ENCODE results near the gene FXYD6. TPM values are rescaled to one million over a fixed set of nuclear protein-coding genes. Genes with fewer than 3 reads are reported as not detected.

The FXYD6 gene
- total and polyA plus RNA-seq, 9 of the 15 experiments (the other 6 are each of a cell fraction or from before 2014, with no cell fraction given): 0.07 to 0.35 TPM; not detected in 7

DNA sequence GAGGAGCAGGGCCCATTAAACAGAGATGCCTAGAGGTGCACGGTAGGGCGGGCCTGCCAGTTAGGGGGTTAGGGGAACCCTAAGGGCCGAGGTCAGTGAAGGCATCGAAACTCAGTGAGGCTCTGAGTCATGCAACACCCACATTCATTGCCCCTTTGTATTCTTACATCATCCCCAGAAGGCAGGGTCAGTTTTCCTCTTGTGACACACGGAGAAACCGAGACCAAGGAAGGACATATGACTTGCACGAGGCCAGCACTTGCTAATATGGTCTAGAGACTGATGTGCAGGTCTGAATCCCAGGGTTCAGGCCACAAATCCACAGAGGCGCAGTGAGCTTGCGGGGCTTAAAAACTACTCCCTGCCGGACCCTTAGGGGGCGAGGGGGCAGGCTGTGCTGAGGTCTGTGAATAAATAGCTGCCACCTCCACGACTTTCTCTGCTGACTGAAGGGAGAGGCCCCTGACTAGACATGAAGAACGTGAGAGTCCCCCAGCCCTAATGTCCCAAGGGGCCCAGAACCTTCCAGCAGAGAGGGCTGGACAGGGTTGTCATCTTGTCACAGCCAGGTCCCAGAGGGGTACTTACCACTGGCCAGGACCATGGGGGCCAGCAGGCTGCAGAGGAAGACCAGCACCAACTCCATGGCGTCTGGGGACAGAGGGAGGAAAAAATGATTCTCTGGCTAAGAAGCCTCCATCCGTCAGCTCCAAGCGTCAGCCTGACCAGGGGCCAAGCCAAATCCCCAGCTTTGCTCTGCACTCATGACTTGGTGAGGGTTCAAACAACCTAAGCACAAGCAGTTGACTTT lies 34.1 kb downstream of the FXYD6 start (continued):
- TF ChIP-seq, protein P1, sequence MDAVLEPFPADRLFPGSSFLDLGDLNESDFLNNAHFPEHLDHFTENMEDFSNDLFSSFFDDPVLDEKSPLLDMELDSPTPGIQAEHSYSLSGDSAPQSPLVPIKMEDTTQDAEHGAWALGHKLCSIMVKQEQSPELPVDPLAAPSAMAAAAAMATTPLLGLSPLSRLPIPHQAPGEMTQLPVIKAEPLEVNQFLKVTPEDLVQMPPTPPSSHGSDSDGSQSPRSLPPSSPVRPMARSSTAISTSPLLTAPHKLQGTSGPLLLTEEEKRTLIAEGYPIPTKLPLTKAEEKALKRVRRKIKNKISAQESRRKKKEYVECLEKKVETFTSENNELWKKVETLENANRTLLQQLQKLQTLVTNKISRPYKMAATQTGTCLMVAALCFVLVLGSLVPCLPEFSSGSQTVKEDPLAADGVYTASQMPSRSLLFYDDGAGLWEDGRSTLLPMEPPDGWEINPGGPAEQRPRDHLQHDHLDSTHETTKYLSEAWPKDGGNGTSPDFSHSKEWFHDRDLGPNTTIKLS (IDR thresholded peaks at IDR 0.05; ENCODE audit: borderline replicate concordance, low read depth): no peak
- TF ChIP-seq TCFL5 (CRISPR knock-in tag; conservative IDR thresholded peaks at IDR 0.05): no peak

DNA sequence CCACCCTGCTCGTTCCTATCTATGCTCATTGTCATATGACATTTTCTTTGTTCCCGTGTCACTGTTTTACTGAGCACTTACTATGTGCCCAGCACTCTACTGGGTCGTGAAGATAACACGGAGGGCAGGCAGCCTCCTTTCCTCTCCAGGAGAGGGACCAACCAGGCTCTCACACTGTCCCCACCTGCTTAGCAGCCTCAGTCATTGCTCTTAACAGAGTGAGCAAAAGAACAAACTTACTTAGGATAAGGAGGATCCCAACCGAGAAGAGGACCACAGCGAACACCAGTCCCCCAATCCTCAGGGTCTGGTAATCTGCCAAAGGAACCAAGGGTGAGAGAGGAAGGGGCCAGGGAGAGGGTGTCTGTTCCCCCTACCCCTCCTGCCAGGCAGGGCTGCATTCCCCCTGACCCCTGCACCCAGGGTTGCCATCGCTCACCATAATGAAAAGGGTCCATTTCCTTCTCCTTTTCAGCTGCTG lies 34.9 kb downstream of the FXYD6 start:
- peaks cover 6% of the 10 kb centered on the region; the same call in 1 of the 2 replicates for H4K20me1 ChIP-seq (replicated peaks; ENCODE audit: control insufficient read depth, insufficient read depth, low read length)
- H3K9me3 ChIP-seq (replicated peaks; ENCODE audit: control insufficient read depth, insufficient read depth, low read depth, low read length): no peaks in the 10 kb centered on the region
- in situ Hi-C loops (cut with MboI): loop anchor here (10.0 kb wide), 1 partner anchor 103 kb away; no protein-coding TSS in a partner anchor
- H3K79me2 ChIP-seq (ENCODE audit: control insufficient read depth, insufficient read depth, low read length): no peaks in the 10 kb centered on the region
- H3K27me3 ChIP-seq (ENCODE audit: control insufficient read depth in 2 of 2, insufficient read depth in 2 of 2, low read length in 2 of 2): peaks cover 15 to 58% of the 10 kb centered on the region in 2 experiments; a peak in 4 of 5 replicates
- no peak overlapping the region for H3K9ac ChIP-seq (ENCODE audit: insufficient read depth in 1 of 2, low read depth in 2 of 2, low read length in 2 of 2)
- CTCF ChIA-PET (ENCODE audit: low intra/inter-chr PET ratio): no interaction called here
- H3K4me1 ChIP-seq (replicated peaks in 1 of 2; ENCODE audit: control insufficient read depth in 2 of 2, insufficient read depth in 2 of 2, low read length in 2 of 2): no peaks in the 10 kb centered on the region; a peak in 1 of 5 replicates
- no peaks in the 10 kb centered on the region for H3K36me3 ChIP-seq (ENCODE audit: control insufficient read depth, insufficient read depth, low read length)
- POLR2A ChIA-PET: no interaction called here
- WGBS (ENCODE audit: insufficient coverage, low coverage, missing lambda C conversion rate): 3% methylated on average over 7 of the region's 7 CpGs
- ATAC-seq: no peak
- H3K9me1 ChIP-seq (ENCODE audit: control insufficient read depth, insufficient read depth, low read length): no peaks in the 10 kb centered on the region
- intact Hi-C loops (cut with micrococcal nuclease): no loop called here
- no peak overlapping the region for H2AFZ ChIP-seq (ENCODE audit: low read depth, low read length)
- FAIRE-seq: no peak
- no peak overlapping the region for H3K4me2 ChIP-seq (ENCODE audit: insufficient read depth, low read length)
- no peak overlapping the region for H3K4me3 ChIP-seq
- no TSS peak for BruUV-seq (replicated peaks)
- H3K27ac ChIP-seq (ENCODE audit: extremely low read depth, low read depth, low read length): no peak overlapping the region
- no peak for DNase-seq (ENCODE audit: extremely low read depth in 1 of 4, low spot score in 3 of 4)
- TF ChIP-seq ZNF75A (CRISPR knock-in tag; IDR thresholded peaks at IDR 0.05) (no peak), ERF (CRISPR knock-in tag; IDR thresholded peaks at IDR 0.05) (no peak), KAT2B (IDR thresholded peaks at IDR 0.05; ENCODE audit: low read depth, low read length) (no peak), TBP (optimal IDR thresholded peaks at IDR 0.05; ENCODE audit: low read depth, low read length) (no peak), ZKSCAN3 (CRISPR knock-in tag; IDR thresholded peaks at IDR 0.05) (no peak), MYBL2 (IDR thresholded peaks at IDR 0.05; ENCODE audit: low read depth) (no peak), MYBL2 (CRISPR knock-in tag; IDR thresholded peaks at IDR 0.05; ENCODE audit: borderline replicate concordance) (no peak), ZNF444 (CRISPR knock-in tag; IDR thresholded peaks at IDR 0.05) (no peak), NBN (IDR thresholded peaks at IDR 0.05; ENCODE audit: low read depth) (no peak), ZNF3 (CRISPR knock-in tag; IDR thresholded peaks at IDR 0.05) (no peak), BCOR (IDR thresholded peaks at IDR 0.05) (no peak), SOX6 (IDR thresholded peaks at IDR 0.05) (no peak), MAFK (IDR thresholded peaks at IDR 0.05; ENCODE audit: low read length) (no peak), COPS2 (conservative IDR thresholded peaks at IDR 0.05) (no peak), ARHGAP35 (IDR thresholded peaks at IDR 0.05; ENCODE audit: partially characterized antibody) (no peak)
- TF ChIP-seq, protein P2, sequence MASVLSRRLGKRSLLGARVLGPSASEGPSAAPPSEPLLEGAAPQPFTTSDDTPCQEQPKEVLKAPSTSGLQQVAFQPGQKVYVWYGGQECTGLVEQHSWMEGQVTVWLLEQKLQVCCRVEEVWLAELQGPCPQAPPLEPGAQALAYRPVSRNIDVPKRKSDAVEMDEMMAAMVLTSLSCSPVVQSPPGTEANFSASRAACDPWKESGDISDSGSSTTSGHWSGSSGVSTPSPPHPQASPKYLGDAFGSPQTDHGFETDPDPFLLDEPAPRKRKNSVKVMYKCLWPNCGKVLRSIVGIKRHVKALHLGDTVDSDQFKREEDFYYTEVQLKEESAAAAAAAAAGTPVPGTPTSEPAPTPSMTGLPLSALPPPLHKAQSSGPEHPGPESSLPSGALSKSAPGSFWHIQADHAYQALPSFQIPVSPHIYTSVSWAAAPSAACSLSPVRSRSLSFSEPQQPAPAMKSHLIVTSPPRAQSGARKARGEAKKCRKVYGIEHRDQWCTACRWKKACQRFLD (CRISPR knock-in tag; IDR thresholded peaks at IDR 0.05): no peak
- TF ChIP-seq, protein P3, sequence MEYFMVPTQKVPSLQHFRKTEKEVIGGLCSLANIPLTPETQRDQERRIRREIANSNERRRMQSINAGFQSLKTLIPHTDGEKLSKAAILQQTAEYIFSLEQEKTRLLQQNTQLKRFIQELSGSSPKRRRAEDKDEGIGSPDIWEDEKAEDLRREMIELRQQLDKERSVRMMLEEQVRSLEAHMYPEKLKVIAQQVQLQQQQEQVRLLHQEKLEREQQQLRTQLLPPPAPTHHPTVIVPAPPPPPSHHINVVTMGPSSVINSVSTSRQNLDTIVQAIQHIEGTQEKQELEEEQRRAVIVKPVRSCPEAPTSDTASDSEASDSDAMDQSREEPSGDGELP (CRISPR knock-in tag; IDR thresholded peaks at IDR 0.05; ENCODE audit: borderline replicate concordance): no peak

All from K562 (cell line).